ENCODE measurements around the gene TEN1.
"Not testable (repeated sequence)": the region's sequence is repeated elsewhere in the genome, so short reads cannot be mapped to it uniquely, and the experiment has no call there.

The TEN1 gene

GRCh38 chr17:76034428-76035350, 55.6 kb downstream of the TEN1 start:
- no peak overlapping the region for H3K4me3 ChIP-seq (ENCODE audit: low read depth in 1 of 2, low read length in 2 of 2)
- H3K9me3 ChIP-seq (ENCODE audit: control insufficient read depth in 1 of 2, low read length in 2 of 2) = no peaks in the 10 kb centered on the region
- peak overlapping the region; percentile 37 for H3K27ac ChIP-seq (ENCODE audit: low read length)
- no peaks in the 10 kb centered on the region for H3K27me3 ChIP-seq (ENCODE audit: low read depth, low read length)
- H3K4me1 ChIP-seq (ENCODE audit: control insufficient read depth in 1 of 2, insufficient read depth in 2 of 2, low read length in 2 of 2) = peaks cover 3 to 32% of the 10 kb centered on the region in 2 donors
- peaks cover 11 to 16% of the 10 kb centered on the region in 2 donors for H3K36me3 ChIP-seq (ENCODE audit: control insufficient read depth in 1 of 2, insufficient read depth in 2 of 2, low read length in 2 of 2)

DNA sequence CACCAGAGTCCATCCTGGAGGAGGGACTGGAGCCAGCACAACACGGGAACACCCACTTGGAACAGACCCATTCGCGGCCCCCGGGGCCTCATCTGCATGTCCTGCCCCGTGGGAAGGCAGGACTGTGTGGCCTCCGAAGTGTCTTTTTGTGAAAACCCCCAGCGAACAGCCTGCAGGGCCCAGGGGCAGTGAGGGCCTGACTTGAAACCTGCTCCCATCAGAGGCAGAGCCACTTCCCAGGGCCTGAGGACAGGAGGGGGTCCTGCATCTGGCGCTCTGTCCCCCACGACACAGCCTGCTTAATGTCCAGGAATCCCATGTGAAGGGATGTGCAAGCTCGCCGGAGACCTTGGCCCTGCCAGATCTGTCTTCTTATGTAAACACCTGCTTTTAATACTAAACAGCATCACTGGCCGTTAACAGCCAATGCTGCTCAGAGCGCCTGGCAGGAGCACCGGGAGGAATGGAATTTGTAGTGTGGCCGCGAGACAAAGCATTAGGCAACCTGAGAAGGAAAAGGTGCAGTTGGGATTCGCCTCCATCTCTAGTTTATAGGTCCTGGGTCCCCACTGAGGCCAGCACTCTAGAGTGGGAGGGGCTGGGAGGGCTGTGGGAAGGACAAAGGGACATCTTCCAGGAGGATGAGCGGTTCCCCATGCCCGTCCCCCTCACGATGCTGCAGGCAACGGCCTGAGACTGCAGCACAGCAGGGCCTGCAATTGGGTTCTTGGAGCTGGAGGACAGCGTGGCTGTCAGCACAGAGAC, 57.6 kb downstream of the TEN1 start:
- H3K36me3 ChIP-seq (ENCODE audit: control insufficient read depth in 1 of 2, insufficient read depth in 2 of 2, low read length in 2 of 2) = peaks cover 30 to 35% of the 10 kb centered on the region in 2 donors
- no peak overlapping the region for H3K27ac ChIP-seq (ENCODE audit: low read length)
- no peaks in the 10 kb centered on the region for H3K27me3 ChIP-seq (ENCODE audit: low read depth, low read length)
- H3K4me3 ChIP-seq (ENCODE audit: low read depth in 1 of 2, low read length in 2 of 2) = peak overlapping the region in 1 of 2 donors; percentile 31
- no peaks in the 10 kb centered on the region for H3K9me3 ChIP-seq (ENCODE audit: control insufficient read depth in 1 of 2, low read length in 2 of 2)
- peaks cover 4 to 41% of the 10 kb centered on the region in 2 donors for H3K4me1 ChIP-seq (ENCODE audit: control insufficient read depth in 1 of 2, insufficient read depth in 2 of 2, low read length in 2 of 2)

DNA sequence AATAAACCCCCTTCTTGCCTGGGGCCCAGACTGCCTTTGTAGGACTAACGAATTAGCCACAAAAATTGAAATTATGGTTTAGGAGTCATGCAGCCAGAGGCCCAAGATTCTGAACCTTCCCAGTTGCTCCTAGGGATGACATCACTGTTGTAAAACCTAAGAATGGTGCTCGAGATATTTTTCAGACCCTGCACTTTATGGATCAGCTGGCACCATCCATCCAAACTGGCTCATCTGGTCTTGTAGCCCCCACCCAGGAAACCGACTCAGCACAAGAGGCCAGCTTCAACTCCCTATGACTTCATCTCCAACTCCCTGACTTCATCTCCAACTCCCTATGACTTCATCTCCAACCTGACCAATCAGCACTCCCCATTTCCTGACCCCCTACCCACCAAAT, 59.0 kb downstream of the TEN1 start:
- Histone ChIP-seq H3K9me3 (ENCODE audit: control insufficient read depth in 1 of 2, low read length in 2 of 2) (no peaks in the 10 kb centered on the region), H3K36me3 (ENCODE audit: control insufficient read depth in 1 of 2, insufficient read depth in 2 of 2, low read length in 2 of 2) (peaks cover 43 to 44% of the 10 kb centered on the region in 2 donors), H3K27ac (ENCODE audit: low read length) (peak overlapping the region; percentile 65), H3K4me1 (ENCODE audit: control insufficient read depth in 1 of 2, insufficient read depth in 2 of 2, low read length in 2 of 2) (peaks cover 4 to 40% of the 10 kb centered on the region in 2 donors), H3K27me3 (ENCODE audit: low read depth, low read length) (no peaks in the 10 kb centered on the region), H3K4me3 (ENCODE audit: low read depth in 1 of 2, low read length in 2 of 2) (no peak overlapping the region)

DNA sequence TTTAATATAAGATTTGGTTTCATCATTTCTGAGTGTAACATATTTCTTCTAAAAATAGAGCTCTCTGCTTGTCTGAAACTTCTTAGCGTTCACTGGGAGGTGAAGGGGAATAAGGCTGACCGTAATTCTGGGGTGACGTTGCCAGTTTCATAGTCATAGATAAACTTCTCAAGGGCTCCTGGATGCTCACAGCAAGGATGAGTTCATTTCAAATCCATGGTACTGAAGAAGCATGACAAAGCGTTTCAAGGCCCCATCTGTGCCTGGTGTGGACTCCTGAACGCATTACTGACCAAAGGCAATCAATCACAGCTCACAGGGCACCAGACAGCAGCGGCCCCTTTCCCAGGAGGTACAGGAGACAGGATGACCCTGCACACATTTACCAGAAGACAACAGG, 60.1 kb downstream of the TEN1 start:
- Histone ChIP-seq H3K36me3 (ENCODE audit: control insufficient read depth in 1 of 2, insufficient read depth in 2 of 2, low read length in 2 of 2) (peaks cover 54% of the 10 kb centered on the region in 2 donors), H3K27me3 (ENCODE audit: low read depth, low read length) (no peaks in the 10 kb centered on the region), H3K9me3 (ENCODE audit: control insufficient read depth in 1 of 2, low read length in 2 of 2) (no peaks in the 10 kb centered on the region), H3K4me1 (ENCODE audit: control insufficient read depth in 1 of 2, insufficient read depth in 2 of 2, low read length in 2 of 2) (peaks cover 4 to 30% of the 10 kb centered on the region in 2 donors), H3K4me3 (ENCODE audit: low read depth in 1 of 2, low read length in 2 of 2) (no peak overlapping the region), H3K27ac (ENCODE audit: low read length) (peak overlapping the region; percentile 64)

DNA sequence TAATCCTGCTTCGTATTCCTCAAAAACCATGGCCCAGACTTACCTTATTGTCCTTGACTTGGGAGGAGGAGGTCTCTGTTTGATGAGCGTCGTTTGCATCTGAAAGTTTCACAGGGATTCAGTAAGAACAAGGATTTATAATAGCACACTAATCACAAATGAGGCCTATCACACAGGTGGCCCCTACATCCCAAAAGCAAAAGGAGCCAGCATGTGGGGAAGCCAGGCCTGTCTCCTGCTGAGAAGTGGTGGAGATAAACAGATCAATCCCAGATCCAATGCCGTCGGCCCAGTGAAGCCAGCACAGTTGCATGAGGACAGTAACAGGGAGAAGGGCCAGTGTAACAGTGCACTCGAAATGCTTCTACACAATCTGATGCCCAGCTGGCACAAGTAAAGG, 61.3 kb downstream of the TEN1 start:
- H3K4me3 ChIP-seq (ENCODE audit: low read depth in 1 of 2, low read length in 2 of 2) = no peak overlapping the region
- H3K27ac ChIP-seq (ENCODE audit: low read length) = no peak overlapping the region
- peaks cover 63 to 65% of the 10 kb centered on the region in 2 donors for H3K36me3 ChIP-seq (ENCODE audit: control insufficient read depth in 1 of 2, insufficient read depth in 2 of 2, low read length in 2 of 2)
- no peaks in the 10 kb centered on the region for H3K27me3 ChIP-seq (ENCODE audit: low read depth, low read length)
- no peaks in the 10 kb centered on the region for H3K9me3 ChIP-seq (ENCODE audit: control insufficient read depth in 1 of 2, low read length in 2 of 2)
- H3K4me1 ChIP-seq (ENCODE audit: control insufficient read depth in 1 of 2, insufficient read depth in 2 of 2, low read length in 2 of 2) = peaks cover 4 to 21% of the 10 kb centered on the region in 2 donors

DNA sequence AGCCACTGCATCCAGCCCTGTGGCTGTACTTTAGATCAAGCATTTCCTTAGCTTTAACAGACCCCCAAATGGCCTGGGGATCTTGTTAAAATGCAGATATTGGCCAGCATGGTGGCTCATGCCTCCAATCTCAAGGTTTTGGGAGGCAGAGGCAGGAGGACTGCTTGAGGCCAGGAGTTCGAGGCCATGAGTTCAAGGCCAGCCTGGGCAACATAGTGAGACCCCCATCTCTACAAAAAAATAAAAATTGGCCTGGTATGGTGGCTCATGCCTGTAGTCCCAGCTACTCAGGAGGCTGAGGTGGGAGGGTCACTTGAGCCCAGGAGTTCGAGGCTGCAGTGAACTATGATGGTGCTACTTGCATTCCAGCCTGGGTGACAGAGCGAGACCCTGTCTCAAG, 63.8 kb downstream of the TEN1 start:
- not testable (repeated sequence) for H3K4me1 ChIP-seq (ENCODE audit: control insufficient read depth in 1 of 2, insufficient read depth in 2 of 2, low read length in 2 of 2); H3K9me3 ChIP-seq (ENCODE audit: control insufficient read depth in 1 of 2, low read length in 2 of 2); H3K4me3 ChIP-seq (ENCODE audit: low read depth in 1 of 2, low read length in 2 of 2); H3K27me3 ChIP-seq (ENCODE audit: low read depth, low read length); H3K27ac ChIP-seq (ENCODE audit: low read length)
- peaks cover 81 to 88% of the 10 kb centered on the region in 2 donors for H3K36me3 ChIP-seq (ENCODE audit: control insufficient read depth in 1 of 2, insufficient read depth in 2 of 2, low read length in 2 of 2)

GRCh38 chr17:76044475-76045007, 65.5 kb downstream of the TEN1 start:
- H3K36me3 ChIP-seq (ENCODE audit: control insufficient read depth in 1 of 2, insufficient read depth in 2 of 2, low read length in 2 of 2) = peaks cover 82 to 93% of the 10 kb centered on the region in 2 donors
- H3K9me3 ChIP-seq (ENCODE audit: control insufficient read depth in 1 of 2, low read length in 2 of 2); H3K4me3 ChIP-seq (ENCODE audit: low read depth in 1 of 2, low read length in 2 of 2); H3K27ac ChIP-seq (ENCODE audit: low read length); H3K27me3 ChIP-seq (ENCODE audit: low read depth, low read length): not testable (repeated sequence)
- peaks cover 3 to 23% of the 10 kb centered on the region in 2 donors for H3K4me1 ChIP-seq (ENCODE audit: control insufficient read depth in 1 of 2, insufficient read depth in 2 of 2, low read length in 2 of 2)

DNA sequence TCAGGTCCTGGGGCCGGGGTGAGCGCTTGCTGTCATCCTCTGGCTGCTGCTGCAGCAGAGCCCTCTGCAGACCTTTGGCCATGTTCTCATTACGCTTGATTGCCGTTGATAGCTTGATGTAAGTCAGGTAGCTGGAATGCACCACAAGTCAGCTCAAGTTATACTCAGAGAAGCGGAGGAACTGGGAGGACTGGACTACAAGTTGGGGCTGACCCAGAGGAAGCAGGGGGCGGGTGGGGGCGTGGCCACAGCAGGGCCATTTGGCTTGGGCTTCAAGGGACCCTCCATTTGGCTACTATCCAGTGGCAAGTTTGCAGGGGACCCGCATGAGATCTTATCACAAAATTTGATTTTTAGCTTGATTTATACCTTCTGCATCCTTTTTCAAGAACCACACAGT, 67.0 kb downstream of the TEN1 start:
- Histone ChIP-seq H3K27ac (ENCODE audit: low read length) (no peak overlapping the region), H3K4me1 (ENCODE audit: control insufficient read depth in 1 of 2, insufficient read depth in 2 of 2, low read length in 2 of 2) (peaks cover 0 to 14% of the 10 kb centered on the region in 2 donors), H3K4me3 (ENCODE audit: low read depth in 1 of 2, low read length in 2 of 2) (no peak overlapping the region), H3K9me3 (ENCODE audit: control insufficient read depth in 1 of 2, low read length in 2 of 2) (no peaks in the 10 kb centered on the region), H3K36me3 (ENCODE audit: control insufficient read depth in 1 of 2, insufficient read depth in 2 of 2, low read length in 2 of 2) (peaks cover 81 to 87% of the 10 kb centered on the region in 2 donors), H3K27me3 (ENCODE audit: low read depth, low read length) (no peaks in the 10 kb centered on the region)

DNA sequence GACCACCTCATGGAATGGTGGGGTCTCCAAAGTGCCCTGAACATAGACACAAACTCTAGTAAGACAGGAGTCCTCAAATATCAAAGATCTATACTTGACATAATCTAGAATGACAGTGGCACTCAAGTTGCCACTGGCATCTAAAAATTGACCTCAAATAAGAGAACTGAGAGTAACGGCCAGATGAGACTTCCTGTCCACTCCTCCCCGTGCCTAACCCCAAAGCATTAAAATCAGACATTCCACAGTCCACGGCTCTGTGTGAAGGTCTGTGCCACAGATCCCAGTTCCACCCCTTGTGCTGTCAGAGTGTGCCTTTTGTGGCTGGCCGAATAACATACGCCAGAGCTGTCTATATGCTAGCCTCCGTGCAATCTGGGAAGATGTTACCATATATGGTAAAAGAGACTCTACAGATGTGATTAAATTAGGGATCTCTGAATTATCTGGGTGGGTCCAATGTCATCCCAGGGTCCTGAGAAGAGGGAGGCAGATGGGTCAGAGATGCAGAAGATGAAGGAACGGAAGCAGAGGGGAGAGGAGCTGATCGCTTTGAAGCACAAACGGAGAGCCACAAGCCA, 69.1 kb downstream of the TEN1 start:
- Histone ChIP-seq H3K9me3 (ENCODE audit: control insufficient read depth in 1 of 2, low read length in 2 of 2) (no peaks in the 10 kb centered on the region), H3K4me1 (ENCODE audit: control insufficient read depth in 1 of 2, insufficient read depth in 2 of 2, low read length in 2 of 2) (peaks cover 0 to 14% of the 10 kb centered on the region in 2 donors), H3K36me3 (ENCODE audit: control insufficient read depth in 1 of 2, insufficient read depth in 2 of 2, low read length in 2 of 2) (peaks cover 67 to 68% of the 10 kb centered on the region in 2 donors), H3K27ac (ENCODE audit: low read length) (no peak overlapping the region), H3K27me3 (ENCODE audit: low read depth, low read length) (no peaks in the 10 kb centered on the region), H3K4me3 (ENCODE audit: low read depth in 1 of 2, low read length in 2 of 2) (no peak overlapping the region)

DNA sequence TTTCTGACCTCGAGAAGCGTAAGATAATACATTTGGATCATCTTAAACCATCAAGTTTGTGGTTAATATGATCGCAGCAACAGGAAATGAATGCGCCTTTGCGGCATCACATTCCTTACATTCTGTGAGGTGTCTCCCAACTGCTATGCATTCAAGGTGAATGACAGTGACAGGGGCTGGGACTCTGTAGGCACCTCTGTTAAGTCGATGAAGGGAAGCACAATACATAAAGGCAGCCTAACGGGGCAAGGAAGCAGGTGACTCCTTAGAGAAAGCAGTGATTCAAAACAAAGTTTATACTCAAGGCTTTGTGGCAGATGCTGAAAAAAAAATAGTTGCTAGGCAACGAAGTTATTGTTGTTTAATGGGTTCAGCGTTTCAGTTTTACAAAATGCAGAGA, 69.7 kb downstream of the TEN1 start:
- H3K27me3 ChIP-seq (ENCODE audit: low read depth, low read length) = no peaks in the 10 kb centered on the region
- H3K9me3 ChIP-seq (ENCODE audit: control insufficient read depth in 1 of 2, low read length in 2 of 2) = no peaks in the 10 kb centered on the region
- H3K4me3 ChIP-seq (ENCODE audit: low read depth in 1 of 2, low read length in 2 of 2) = no peak overlapping the region
- H3K4me1 ChIP-seq (ENCODE audit: control insufficient read depth in 1 of 2, insufficient read depth in 2 of 2, low read length in 2 of 2) = peaks cover 0 to 14% of the 10 kb centered on the region in 2 donors
- no peak overlapping the region for H3K27ac ChIP-seq (ENCODE audit: low read length)
- peaks cover 67% of the 10 kb centered on the region in 2 donors for H3K36me3 ChIP-seq (ENCODE audit: control insufficient read depth in 1 of 2, insufficient read depth in 2 of 2, low read length in 2 of 2)

DNA sequence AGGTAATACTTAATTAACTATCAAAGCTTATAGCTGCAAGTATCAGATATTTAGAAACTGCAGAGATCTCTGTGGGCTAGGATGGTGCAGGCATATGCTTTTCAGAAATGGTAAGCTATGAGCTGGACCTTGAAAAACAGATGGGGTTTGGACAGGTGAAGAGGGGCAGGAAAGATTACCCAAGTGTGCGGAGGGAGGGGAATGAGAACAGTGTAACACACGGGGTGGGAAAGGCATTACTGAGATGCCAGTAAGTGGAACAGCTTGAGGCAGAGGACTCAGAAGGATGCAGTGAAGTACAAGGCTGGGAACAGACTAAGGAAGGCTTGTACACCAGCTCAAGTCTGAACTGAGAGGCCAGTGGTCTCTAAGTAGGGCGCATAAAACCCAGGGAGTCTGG, 70.2 kb downstream of the TEN1 start:
- H3K36me3 ChIP-seq (ENCODE audit: control insufficient read depth in 1 of 2, insufficient read depth in 2 of 2, low read length in 2 of 2) = peaks cover 62 to 67% of the 10 kb centered on the region in 2 donors
- peaks cover 0 to 14% of the 10 kb centered on the region in 2 donors for H3K4me1 ChIP-seq (ENCODE audit: control insufficient read depth in 1 of 2, insufficient read depth in 2 of 2, low read length in 2 of 2)
- no peaks in the 10 kb centered on the region for H3K9me3 ChIP-seq (ENCODE audit: control insufficient read depth in 1 of 2, low read length in 2 of 2)
- H3K27ac ChIP-seq (ENCODE audit: low read length) = no peak overlapping the region
- no peaks in the 10 kb centered on the region for H3K27me3 ChIP-seq (ENCODE audit: low read depth, low read length)
- no peak overlapping the region for H3K4me3 ChIP-seq (ENCODE audit: low read depth in 1 of 2, low read length in 2 of 2)

All from muscle layer of duodenum (tissue), 2 donors.